SK-N-SH (cell line): ENCODE data around the gene FFAR2. TPM values are rescaled to one million over a fixed set of nuclear protein-coding genes. Genes with fewer than 3 reads are reported as not detected.

Experiments
- CTCF ChIA-PET: fragments of 300-600, 350-600 bp; formaldehyde crosslinking; extraction: SDS; loops from one replicate; lab custom pipeline; 2021; lab: Yijun Ruan, JAX
- POLR2A ChIA-PET: fragments of 350-600 bp; sonication (Branson Sonifier 250); formaldehyde crosslinking; extraction: SDS; loops from one replicate; lab custom pipeline; 2020; ENCODE audit warnings: antibody characterized with exemption, inconsistent platforms; lab: Yijun Ruan, JAX
- DNase-seq: peaks from one replicate; pipeline ENCODE4 v3.0.0; 2012
- H2AFZ ChIP-seq: fragments of 200-600 bp; sonication (generic); 2 replicates; pipeline ENCODE4 v1.8.1; 2016; ENCODE audit warnings: antibody characterized with exemption, mild to moderate bottlenecking, low read depth
- H3F3A ChIP-seq: fragments of 200-600 bp; sonication (generic); replicated peaks from 2 replicates; pipeline ENCODE3; 2016; ENCODE audit warnings: antibody characterized with exemption, mild to moderate bottlenecking; ENCODE audit not compliant: insufficient read depth
- H3K27ac ChIP-seq, 2 experiments: fragments of 200-500 bp in 1 of 2; fragments of 200-600 bp in 1 of 2; sonication (Bioruptor generic) in 1 of 2; sonication (generic), shearing (Covaris generic) in 1 of 2; 2 replicates each; pipeline versions ENCODE4 v1.5.1 to v1.6.1; 2014 to 2016; ENCODE audit warnings: low read depth in 2 of 2, inconsistent platforms in 1 of 2, low read length in 1 of 2, mild to moderate bottlenecking in 1 of 2, mixed read lengths in 1 of 2
- H3K27me3 ChIP-seq: fragments of 200-600 bp; sonication (generic), shearing (Covaris generic); 2 replicates; pipeline ENCODE4 v1.6.1; 2016; ENCODE audit warnings: mixed run types; ENCODE audit not compliant: insufficient read depth
- H3K36me3 ChIP-seq, 2 experiments: fragments of 200-500 bp in 1 of 2; fragments of 200-600 bp in 1 of 2; sonication (Bioruptor generic) in 1 of 2; sonication (generic) in 1 of 2; replicated peaks in 1 of 2; 2 replicates each; pipeline versions ENCODE3 to v1.5.1; 2014 to 2016; ENCODE audit warnings: low read length in 1 of 2, mild to moderate bottlenecking in 1 of 2; ENCODE audit not compliant: insufficient read depth in 2 of 2, control insufficient read depth in 1 of 2
- H3K4me1 ChIP-seq, 2 experiments: fragments of 200-500 bp in 1 of 2; fragments of 200-600 bp in 1 of 2; sonication (Bioruptor generic) in 1 of 2; sonication (generic), shearing (Covaris generic) in 1 of 2; 2 replicates each; pipeline versions ENCODE4 v1.5.1 to v1.6.1; 2014 to 2016; ENCODE audit warnings: low read depth in 1 of 2, low read length in 1 of 2, mixed run types in 1 of 2; ENCODE audit not compliant: insufficient read depth in 2 of 2, control insufficient read depth in 1 of 2
- H3K4me2 ChIP-seq: fragments of 200-600 bp; sonication (generic), shearing (Covaris generic); 2 replicates; pipeline ENCODE4 v1.6.1; 2017; ENCODE audit warnings: mixed run types
- H3K4me3 ChIP-seq, 2 experiments: fragments of 200-500 bp in 1 of 2; fragments of 200-600 bp in 1 of 2; sonication (Bioruptor generic) in 1 of 2; sonication (generic), shearing (Covaris generic) in 1 of 2; 2 replicates each; pipeline versions ENCODE4 v1.5.1 to v1.8.1; 2014 to 2016; ENCODE audit warnings: low read depth in 2 of 2, inconsistent platforms in 1 of 2, low read length in 1 of 2, mild to moderate bottlenecking in 1 of 2, mixed read lengths in 1 of 2, moderate library complexity in 1 of 2
- H3K79me2 ChIP-seq: fragments of 200-600 bp; sonication (generic); 2 replicates; pipeline ENCODE4 v1.8.1; 2017; ENCODE audit warnings: mild to moderate bottlenecking; ENCODE audit not compliant: insufficient read depth
- H3K9ac ChIP-seq: fragments of 200-600 bp; sonication (generic); 2 replicates; pipeline ENCODE4 v1.6.1; 2017; ENCODE audit warnings: mixed run types
- H3K9me2 ChIP-seq: fragments of 200-600 bp; sonication (generic); 2 replicates; pipeline ENCODE4 v1.6.1; 2017; ENCODE audit warnings: mixed run types
- H3K9me3 ChIP-seq: fragments of 200-600 bp; sonication (generic); 2 replicates; pipeline ENCODE4 v1.6.1; 2017; ENCODE audit warnings: mixed run types, mild to moderate bottlenecking, moderate library complexity
- H4K20me1 ChIP-seq: fragments of 200-600 bp; sonication (generic); 2 replicates; pipeline ENCODE4 v1.6.1; 2017; ENCODE audit warnings: mild to moderate bottlenecking, mixed run types; ENCODE audit not compliant: insufficient read depth
- EP300 ChIP-seq, 2 experiments: IDR thresholded peaks; 2 replicates each; pipeline versions ENCODE4 v1.4.0 to v1.6.1; 2012; ENCODE audit warnings: borderline replicate concordance in 1 of 2, low read depth in 1 of 2, low read length in 1 of 2
- FOSL2 ChIP-seq: IDR thresholded peaks from 2 replicates; pipeline ENCODE4 v1.4.0; 2012; ENCODE audit warnings: low read depth, mild to moderate bottlenecking, moderate library complexity, borderline replicate concordance
- GABPA ChIP-seq: IDR thresholded peaks from 2 replicates; pipeline ENCODE4 v1.4.0; 2012; ENCODE audit warnings: low read depth, mild to moderate bottlenecking
- GATA2 ChIP-seq: sonication (generic); formaldehyde crosslinking; IDR thresholded peaks from 2 replicates; pipeline ENCODE4 v1.5.0; 2020; ENCODE audit warnings: mild to moderate bottlenecking, missing genetic modification reagents
- IRF3 ChIP-seq: fragments of 150-350 bp; IDR thresholded peaks from 2 replicates; pipeline ENCODE4 v1.6.1; 2016; ENCODE audit warnings: mild to moderate bottlenecking, low read depth, low read length
- JUND ChIP-seq: IDR thresholded peaks from 2 replicates; pipeline ENCODE4 v1.4.0; 2012
- NFIC ChIP-seq: IDR thresholded peaks from 2 replicates; pipeline ENCODE4 v1.4.0; 2012; ENCODE audit warnings: borderline replicate concordance
- NRF1 ChIP-seq: IDR thresholded peaks from 2 replicates; pipeline ENCODE4 v1.6.1; 2012; ENCODE audit warnings: low read depth, mild to moderate bottlenecking, low read length
- PBX3 ChIP-seq: IDR thresholded peaks from 2 replicates; pipeline ENCODE4; 2012
- POLR2AphosphoS5 ChIP-seq: IDR thresholded peaks from 2 replicates; pipeline ENCODE4 v1.6.1; 2012; ENCODE audit warnings: low read depth, low read length
- RCOR1 ChIP-seq: fragments of 150-350 bp; IDR thresholded peaks from 2 replicates; pipeline ENCODE4 v1.6.1; 2017; ENCODE audit warnings: antibody characterized with exemption, low read length
- RFX5 ChIP-seq: IDR thresholded peaks from 2 replicates; pipeline ENCODE4 v1.6.1; 2012; ENCODE audit warnings: mild to moderate bottlenecking, improper control_type of control experiment, low read length
- RXRA ChIP-seq: IDR thresholded peaks from 2 replicates; pipeline ENCODE4 v1.4.0; 2012; ENCODE audit warnings: low read depth, mild to moderate bottlenecking, borderline replicate concordance
- SIN3A ChIP-seq: IDR thresholded peaks from 2 replicates; pipeline ENCODE4 v1.6.1; 2012; ENCODE audit warnings: low read depth, mild to moderate bottlenecking, low read length, moderate library complexity, borderline replicate concordance
- TAF1 ChIP-seq: IDR thresholded peaks from 2 replicates; pipeline ENCODE4 v1.6.1; 2012; ENCODE audit warnings: low read depth, mild to moderate bottlenecking, low read length, moderate library complexity, borderline replicate concordance
- USF1 ChIP-seq: IDR thresholded peaks from 2 replicates; pipeline ENCODE4 v1.4.0; 2012; ENCODE audit warnings: low read depth, borderline replicate concordance
- ZBTB33 ChIP-seq: IDR thresholded peaks from 2 replicates; pipeline ENCODE4 v1.4.0; 2012; ENCODE audit warnings: low read depth, borderline replicate concordance
- WGBS: methylation state at CpG from one replicate; pipeline ENCODE4 v1.1.6; 2017; ENCODE audit warnings: low lambda C conversion rate; 5-methylcytosine and 5-hydroxymethylcytosine counted together
- polyA plus RNA-seq, 3 experiments: library from polyadenylated mRNA; depleted of rRNA; stranded (reverse); fragments of >200 nt; gene quantifications; 2 replicates each; pipeline ENCODE4 v1.2.3, GENCODE V29; 2012

The FFAR2 gene
- polyA plus RNA-seq, 1 of the 3 experiments (the other 2 are of a cell fraction), result not detected

GRCh38 chr19:35483089-35483488 lies 35.0 kb downstream of the FFAR2 start:
- CTCF ChIA-PET, result interaction anchor here (0.6 to 4.5 kb wide), 2 partner anchors 12 to 77 kb away, joined by 4 to 40 read pairs; no protein-coding TSS in a partner anchor
- no peak for DNase-seq
- WGBS, result 13% methylated on average over 5 of the region's 5 CpGs

More at GRCh38 chr19:35483089-35483488, 35.0 kb downstream of the FFAR2 start:
- Histone ChIP-seq H3K4me2 (no peak overlapping the region), H3K9me2 (no peaks in the 10 kb centered on the region), H3K27ac (no peak overlapping the region), H3K27me3 (peaks cover 59% of the 10 kb centered on the region), H3K9ac (no peak overlapping the region), H3K9me3 (no peaks in the 10 kb centered on the region), H2AFZ (no peak overlapping the region), H4K20me1 (no peaks in the 10 kb centered on the region), H3F3A (no peaks in the 10 kb centered on the region), H3K36me3 (no peaks in the 10 kb centered on the region), H3K4me1 (no peaks in the 10 kb centered on the region; a peak in 1 of 4 replicates), H3K79me2 (no peaks in the 10 kb centered on the region), H3K4me3 (no peak overlapping the region)
- TF ChIP-seq NRF1 (no peak), FOSL2 (no peak), IRF3 (no peak), NFIC (no peak), TAF1 (no peak), PBX3 (no peak), SIN3A (no peak), GABPA (no peak), RFX5 (no peak), USF1 (no peak), JUND (no peak), RCOR1 (no peak), ZBTB33 (no peak), RXRA (no peak), EP300 (IDR thresholded peaks at IDR 0.05; ENCODE audit: borderline replicate concordance in 1 of 2, low read depth in 1 of 2, low read length in 1 of 2) (no peak), POLR2AphosphoS5 (no peak), GATA2 (CRISPR knock-in tag) (no peak)
- POLR2A ChIA-PET, result no interaction called here
